ENCODE data around the gene TMEM14C.

Gene TMEM14C

GRCh38 chr6:10722820-10723566 is at the start of gene TMEM14C:
TSS of gene TMEM14C (plus strand) at chr6:10723070. CDS start at chr6:10724614, 1,544 bp downstream.
- Histone ChIP-seq H3K36me3 (ENCODE audit: insufficient read depth, low read length) (no peaks in the 10 kb centered on the region; the same call in none of the 2 replicates), H3K4me1 (ENCODE audit: insufficient read depth, low read length) (peaks cover 9% of the 10 kb centered on the region), H3K9me3 (ENCODE audit: control insufficient read depth, insufficient read depth, low read length) (peaks cover 10% of the 10 kb centered on the region; the same call in 1 of the 2 replicates), H3K9ac (ENCODE audit: low read depth, low read length) (peak within 1 kb of the TSS; percentile 90)

GRCh38 chr6:10676403-10676802 is 46.5 kb upstream of the TMEM14C start:
- no peak overlapping the region for H3K9ac ChIP-seq (ENCODE audit: low read depth, low read length)
- H3K9me3 ChIP-seq (ENCODE audit: control insufficient read depth, insufficient read depth, low read length): no peaks in the 10 kb centered on the region
- H3K4me1 ChIP-seq (ENCODE audit: insufficient read depth, low read length): no peaks in the 10 kb centered on the region; the same call in 1 of the 2 replicates
- H3K36me3 ChIP-seq (ENCODE audit: insufficient read depth, low read length): no peaks in the 10 kb centered on the region

GRCh38 chr6:10678456-10678855 is 44.4 kb upstream of the TMEM14C start:
- no peaks in the 10 kb centered on the region; the same call in 1 of the 2 replicates for H3K4me1 ChIP-seq (ENCODE audit: insufficient read depth, low read length)
- no peaks in the 10 kb centered on the region for H3K36me3 ChIP-seq (ENCODE audit: insufficient read depth, low read length)
- no peak overlapping the region for H3K9ac ChIP-seq (ENCODE audit: low read depth, low read length)
- no peaks in the 10 kb centered on the region for H3K9me3 ChIP-seq (ENCODE audit: control insufficient read depth, insufficient read depth, low read length)

GRCh38 chr6:10681795-10682194 is 41.1 kb upstream of the TMEM14C start:
- Histone ChIP-seq H3K4me1 (ENCODE audit: insufficient read depth, low read length) (no peaks in the 10 kb centered on the region), H3K9me3 (ENCODE audit: control insufficient read depth, insufficient read depth, low read length) (no peaks in the 10 kb centered on the region), H3K9ac (ENCODE audit: low read depth, low read length) (no peak overlapping the region), H3K36me3 (ENCODE audit: insufficient read depth, low read length) (no peaks in the 10 kb centered on the region)

DNA sequence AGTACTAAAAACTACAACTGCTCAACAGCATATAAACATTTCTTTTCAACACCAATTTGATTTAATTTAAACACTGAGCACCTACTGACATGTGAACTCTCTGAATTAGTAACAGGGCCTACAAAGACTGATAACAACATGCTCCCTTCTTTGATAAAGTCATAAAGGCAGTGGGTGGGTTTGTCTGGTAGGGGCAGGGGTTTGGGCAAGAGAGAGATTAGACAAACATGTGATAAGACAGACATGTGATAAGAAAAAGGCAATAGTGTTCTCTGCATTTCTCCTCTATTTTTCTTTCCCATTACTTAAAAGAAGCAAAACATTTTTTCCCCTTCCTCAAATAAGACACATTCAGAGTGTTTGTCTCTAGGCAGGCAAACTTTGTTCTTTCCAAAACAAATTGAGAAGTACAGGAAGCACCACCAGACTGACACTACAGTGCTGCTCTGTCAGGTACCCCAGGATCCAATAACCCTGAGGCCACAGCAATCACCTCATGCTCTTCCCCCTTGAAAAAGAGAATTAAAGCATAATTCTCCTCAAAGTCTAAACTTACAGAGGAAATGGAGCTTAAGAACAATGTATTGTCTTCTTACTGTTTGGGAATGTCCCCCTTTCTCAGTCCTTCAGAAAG is 40.4 kb upstream of the TMEM14C start:
- no peaks in the 10 kb centered on the region; the same call in 1 of the 2 replicates for H3K4me1 ChIP-seq (ENCODE audit: insufficient read depth, low read length)
- H3K36me3 ChIP-seq (ENCODE audit: insufficient read depth, low read length): no peaks in the 10 kb centered on the region
- H3K9ac ChIP-seq (ENCODE audit: low read depth, low read length): no peak overlapping the region
- no peaks in the 10 kb centered on the region for H3K9me3 ChIP-seq (ENCODE audit: control insufficient read depth, insufficient read depth, low read length)

- no peaks in the 10 kb centered on the region; the same call in 1 of the 2 replicates for H3K4me1 ChIP-seq (ENCODE audit: insufficient read depth, low read length)
- H3K36me3 ChIP-seq (ENCODE audit: insufficient read depth, low read length): no peaks in the 10 kb centered on the region
- no peaks in the 10 kb centered on the region for H3K9me3 ChIP-seq (ENCODE audit: control insufficient read depth, insufficient read depth, low read length)
- H3K9ac ChIP-seq (ENCODE audit: low read depth, low read length): no peak overlapping the region
Measured at GRCh38 chr6:10684618-10685017, 38.3 kb upstream of the TMEM14C start.

DNA sequence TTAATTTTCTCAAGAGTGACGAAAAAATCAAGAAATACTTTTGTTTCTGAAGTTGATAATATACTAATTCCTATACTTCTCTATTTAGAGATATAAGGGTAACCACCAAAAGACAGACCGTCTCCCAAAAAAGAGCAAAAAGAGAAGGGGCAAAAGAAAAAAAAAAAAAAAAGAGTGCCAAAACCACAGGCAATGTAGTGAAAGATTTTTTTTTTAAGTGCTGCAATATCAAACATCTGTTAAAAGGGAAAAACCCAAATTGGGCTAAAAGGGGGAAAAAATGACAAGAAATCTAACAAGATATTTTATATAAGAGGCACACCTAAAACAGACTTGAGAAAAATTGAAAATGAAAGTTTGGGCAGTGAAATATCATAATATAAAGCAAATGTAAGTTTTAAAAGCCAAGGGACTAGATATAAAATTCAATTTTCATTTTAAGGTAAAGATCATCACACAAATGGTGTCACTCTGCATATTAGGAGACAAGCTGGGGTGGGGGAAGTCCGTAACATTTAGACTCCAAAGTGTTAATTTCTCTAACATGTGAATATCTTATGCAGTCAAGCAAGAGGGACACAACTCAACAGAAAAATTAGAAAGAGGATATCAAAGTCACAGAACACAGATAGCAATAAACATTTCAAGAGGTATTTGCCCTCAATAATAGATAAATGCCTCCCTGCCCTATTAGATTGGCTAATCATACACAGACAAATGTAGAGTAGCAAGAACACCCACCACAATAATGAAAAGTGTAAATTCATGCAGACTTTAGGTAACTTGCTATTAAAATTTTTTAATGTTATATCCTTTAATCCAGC is 37.6 kb upstream of the TMEM14C start:
- H3K9ac ChIP-seq (ENCODE audit: low read depth, low read length): no peak overlapping the region
- no peaks in the 10 kb centered on the region for H3K9me3 ChIP-seq (ENCODE audit: control insufficient read depth, insufficient read depth, low read length)
- no peaks in the 10 kb centered on the region for H3K36me3 ChIP-seq (ENCODE audit: insufficient read depth, low read length)
- no peaks in the 10 kb centered on the region; the same call in 1 of the 2 replicates for H3K4me1 ChIP-seq (ENCODE audit: insufficient read depth, low read length)

GRCh38 chr6:10686901-10687300 is 36.0 kb upstream of the TMEM14C start:
- H3K9me3 ChIP-seq (ENCODE audit: control insufficient read depth, insufficient read depth, low read length): no peaks in the 10 kb centered on the region
- H3K4me1 ChIP-seq (ENCODE audit: insufficient read depth, low read length): peaks cover 6% of the 10 kb centered on the region; the same call in 1 of the 2 replicates
- no peaks in the 10 kb centered on the region for H3K36me3 ChIP-seq (ENCODE audit: insufficient read depth, low read length)
- H3K9ac ChIP-seq (ENCODE audit: low read depth, low read length): no peak overlapping the region

DNA sequence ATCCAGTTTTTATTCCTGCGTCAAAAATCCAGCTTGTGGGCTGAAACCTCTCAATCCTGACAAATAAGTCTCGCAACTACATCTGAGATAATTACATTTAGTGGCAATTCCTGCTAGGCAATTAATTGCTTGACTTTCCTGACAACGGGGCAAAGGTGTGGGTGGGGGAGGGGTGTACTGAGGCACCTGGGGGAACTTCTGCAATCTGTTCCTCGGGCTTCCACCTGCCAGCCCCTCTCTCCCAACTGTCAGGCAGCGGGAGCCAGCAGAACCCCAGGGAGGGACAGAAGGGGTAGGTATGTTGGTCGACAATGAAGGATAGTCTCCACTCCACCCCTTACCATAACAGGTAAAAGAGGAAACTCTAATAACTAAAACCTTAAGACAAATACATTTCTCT is 35.3 kb upstream of the TMEM14C start:
- no peak overlapping the region for H3K9ac ChIP-seq (ENCODE audit: low read depth, low read length)
- H3K9me3 ChIP-seq (ENCODE audit: control insufficient read depth, insufficient read depth, low read length): no peaks in the 10 kb centered on the region
- H3K36me3 ChIP-seq (ENCODE audit: insufficient read depth, low read length): no peaks in the 10 kb centered on the region
- H3K4me1 ChIP-seq (ENCODE audit: insufficient read depth, low read length): peaks cover 6% of the 10 kb centered on the region; the same call in 1 of the 2 replicates

- Histone ChIP-seq H3K9ac (ENCODE audit: low read depth, low read length) (peak overlapping the region; percentile 10; the same call in 1 of the 2 replicates), H3K9me3 (ENCODE audit: control insufficient read depth, insufficient read depth, low read length) (no peaks in the 10 kb centered on the region), H3K36me3 (ENCODE audit: insufficient read depth, low read length) (no peaks in the 10 kb centered on the region), H3K4me1 (ENCODE audit: insufficient read depth, low read length) (peaks cover 11% of the 10 kb centered on the region)
Measured at GRCh38 chr6:10690651-10691445, 32.0 kb upstream of the TMEM14C start.

DNA sequence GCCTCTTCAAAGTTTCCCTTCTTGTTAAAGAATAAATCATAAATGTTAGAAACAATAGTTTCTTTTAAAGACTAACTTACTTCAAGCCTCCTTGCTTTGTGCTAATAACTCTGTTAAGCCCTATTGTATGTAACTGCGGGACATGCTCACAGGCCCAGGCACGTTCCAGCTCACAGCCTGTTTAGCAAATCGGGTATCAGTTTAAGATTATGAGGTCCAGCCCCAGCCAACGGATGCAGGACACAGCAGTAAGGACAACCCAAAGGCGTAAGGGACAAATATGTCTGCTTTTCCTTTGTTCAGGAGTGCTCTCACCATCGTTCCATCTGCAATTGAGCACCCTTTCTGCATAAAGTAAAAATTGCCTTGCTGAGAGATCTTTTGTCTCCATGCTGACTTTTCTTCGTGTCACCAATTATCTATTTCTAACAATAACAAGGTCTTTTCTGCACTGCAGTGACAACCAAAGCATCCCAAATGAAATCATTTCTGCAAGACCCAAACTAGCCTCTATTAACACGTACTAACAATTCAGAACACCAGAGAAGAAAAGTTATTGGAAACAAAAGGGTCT is 29.8 kb upstream of the TMEM14C start:
- peak overlapping the region; percentile 87 for H3K9ac ChIP-seq (ENCODE audit: low read depth, low read length)
- no peaks in the 10 kb centered on the region for H3K9me3 ChIP-seq (ENCODE audit: control insufficient read depth, insufficient read depth, low read length)
- H3K4me1 ChIP-seq (ENCODE audit: insufficient read depth, low read length): peaks cover 11% of the 10 kb centered on the region; the same call in 1 of the 2 replicates
- peaks cover 11% of the 10 kb centered on the region; the same call in 1 of the 2 replicates for H3K36me3 ChIP-seq (ENCODE audit: insufficient read depth, low read length)

- Histone ChIP-seq H3K9me3 (ENCODE audit: control insufficient read depth, insufficient read depth, low read length) (no peaks in the 10 kb centered on the region), H3K36me3 (ENCODE audit: insufficient read depth, low read length) (peaks cover 13% of the 10 kb centered on the region; the same call in 1 of the 2 replicates), H3K4me1 (ENCODE audit: insufficient read depth, low read length) (peaks cover 11% of the 10 kb centered on the region; the same call in 1 of the 2 replicates), H3K9ac (ENCODE audit: low read depth, low read length) (peak within 1 kb of the TSS; percentile 87)
Measured at GRCh38 chr6:10694302-10695085, 28.4 kb upstream of the TMEM14C start, which contains the start of the genes C6orf52 and PAK1IP1. TSS of gene C6orf52 (minus strand) at chr6:10694616. CDS start at chr6:10687550, 7,066 bp downstream. TSS of gene PAK1IP1 (plus strand) at chr6:10694972. CDS start at chr6:10694986, 14 bp downstream.
